ENCODE data around the gene PI4KB. TPM values are rescaled to one million over a fixed set of nuclear protein-coding genes. Genes with fewer than 3 reads are reported as not detected.

Gene PI4KB
- polyA plus RNA-seq, 1 donor (not counting 4 experiments of a cell fraction or from before 2014, with no cell fraction given) = 40.9 TPM

DNA sequence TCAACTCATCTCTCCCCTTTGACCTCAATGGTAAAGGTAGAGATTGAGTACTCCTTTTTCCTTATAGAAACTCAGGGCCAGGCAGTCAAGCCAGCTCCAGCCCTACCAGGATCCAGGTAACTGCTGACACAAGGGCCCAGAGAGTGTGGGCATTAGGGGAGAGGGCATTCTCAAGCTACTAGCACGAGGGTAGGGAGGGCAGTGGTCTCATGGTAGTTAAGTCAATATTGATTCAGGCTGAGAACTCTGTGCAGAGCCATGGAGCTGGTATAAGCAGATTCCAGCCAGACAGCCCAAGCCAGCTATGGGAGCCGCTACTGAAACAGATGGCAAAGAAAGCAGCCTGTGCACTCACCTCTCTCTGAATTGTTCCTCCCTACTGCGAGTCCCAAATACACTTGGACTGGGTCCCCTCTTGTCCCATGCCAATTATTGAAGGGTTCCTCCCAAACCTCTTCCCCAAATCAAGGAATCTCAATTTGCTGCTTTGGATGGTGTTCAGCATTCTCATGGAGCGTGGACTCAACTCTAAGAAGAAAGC, 2.8 kb downstream of the PI4KB start:
- FAIRE-seq (no peak), DNase-seq (ENCODE audit: low read depth, low spot score) (no peak)
- no peak overlapping the region for H2AFZ ChIP-seq (ENCODE audit: control insufficient read depth, low read length)
- peaks cover 22% of the 10 kb centered on the region for H3K4me1 ChIP-seq (ENCODE audit: control insufficient read depth, extremely low read depth, insufficient read depth, low read length)
- H3K27me3 ChIP-seq (ENCODE audit: control insufficient read depth, extremely low read depth, insufficient read depth, low read length) = no peaks in the 10 kb centered on the region
- no peaks in the 10 kb centered on the region for H3K9me1 ChIP-seq (ENCODE audit: control insufficient read depth, extremely low read depth, insufficient read depth, low read length)
- H3K4me3 ChIP-seq (ENCODE audit: control insufficient read depth in 2 of 3, extremely low read depth in 1 of 3, insufficient read depth in 2 of 3, low read depth in 1 of 3, low read length in 3 of 3) = no peak overlapping the region
- H4K20me1 ChIP-seq (ENCODE audit: control insufficient read depth, extremely low read depth, insufficient read depth, low read length) = no peaks in the 10 kb centered on the region
- no peak overlapping the region for H3K4me2 ChIP-seq (ENCODE audit: control insufficient read depth, extremely low read depth, insufficient read depth, low read depth, low read length)
- peaks cover 13 to 15% of the 10 kb centered on the region in 2 experiments for H3K36me3 ChIP-seq (ENCODE audit: control insufficient read depth in 2 of 2, extremely low read depth in 1 of 2, insufficient read depth in 2 of 2, low read length in 2 of 2)
- no peak overlapping the region for H3K27ac ChIP-seq (ENCODE audit: control insufficient read depth, insufficient read depth, low read length)
- TF ChIP-seq, protein P1, sequence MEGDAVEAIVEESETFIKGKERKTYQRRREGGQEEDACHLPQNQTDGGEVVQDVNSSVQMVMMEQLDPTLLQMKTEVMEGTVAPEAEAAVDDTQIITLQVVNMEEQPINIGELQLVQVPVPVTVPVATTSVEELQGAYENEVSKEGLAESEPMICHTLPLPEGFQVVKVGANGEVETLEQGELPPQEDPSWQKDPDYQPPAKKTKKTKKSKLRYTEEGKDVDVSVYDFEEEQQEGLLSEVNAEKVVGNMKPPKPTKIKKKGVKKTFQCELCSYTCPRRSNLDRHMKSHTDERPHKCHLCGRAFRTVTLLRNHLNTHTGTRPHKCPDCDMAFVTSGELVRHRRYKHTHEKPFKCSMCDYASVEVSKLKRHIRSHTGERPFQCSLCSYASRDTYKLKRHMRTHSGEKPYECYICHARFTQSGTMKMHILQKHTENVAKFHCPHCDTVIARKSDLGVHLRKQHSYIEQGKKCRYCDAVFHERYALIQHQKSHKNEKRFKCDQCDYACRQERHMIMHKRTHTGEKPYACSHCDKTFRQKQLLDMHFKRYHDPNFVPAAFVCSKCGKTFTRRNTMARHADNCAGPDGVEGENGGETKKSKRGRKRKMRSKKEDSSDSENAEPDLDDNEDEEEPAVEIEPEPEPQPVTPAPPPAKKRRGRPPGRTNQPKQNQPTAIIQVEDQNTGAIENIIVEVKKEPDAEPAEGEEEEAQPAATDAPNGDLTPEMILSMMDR (optimal IDR thresholded peaks at IDR 0.05 in 1 of 3, IDR thresholded peaks at IDR 0.05 in 1 of 3, conservative IDR thresholded peaks at IDR 0.05 in 1 of 3; ENCODE audit: extremely low read depth in 1 of 3, insufficient read depth in 2 of 3, low read length in 3 of 3) = no peak
- TF ChIP-seq EZH2 (IDR thresholded peaks at IDR 0.05; ENCODE audit: low read length) = no peak
- H3K79me2 ChIP-seq (ENCODE audit: control insufficient read depth, insufficient read depth, low read length) = peaks cover 30% of the 10 kb centered on the region
- no peak overlapping the region for H3K9ac ChIP-seq (ENCODE audit: control insufficient read depth, extremely low read depth, insufficient read depth, low read length)
- H3K9me3 ChIP-seq (ENCODE audit: control insufficient read depth, low read depth, low read length) = no peaks in the 10 kb centered on the region
- dilution Hi-C loops (cut with MboI; ENCODE audit: extremely low pct_ligation_motif_present, low sequenced_read_pairs) = no loop called here

DNA sequence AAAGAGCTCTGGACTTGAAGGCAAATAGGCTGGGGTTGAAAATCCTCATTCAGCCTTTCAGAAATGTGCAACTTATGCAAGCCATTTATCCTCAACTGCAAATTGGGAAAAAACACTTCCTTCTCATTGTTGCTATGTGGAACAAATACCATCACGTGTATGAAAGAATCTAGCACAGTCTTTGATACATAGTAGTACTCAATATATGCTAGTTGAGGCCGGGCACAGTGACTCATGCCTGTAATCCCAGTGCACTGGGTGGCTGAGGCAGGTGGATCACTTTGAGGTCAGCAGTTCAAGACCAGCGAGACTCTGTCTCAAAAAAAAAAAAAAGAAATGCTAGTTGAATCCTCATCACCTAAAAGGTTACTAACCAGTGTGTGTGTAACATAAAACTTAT, 8.2 kb downstream of the PI4KB start:
- Histone ChIP-seq H3K9ac (ENCODE audit: control insufficient read depth, extremely low read depth, insufficient read depth, low read length) (no peak overlapping the region), H3K4me3 (ENCODE audit: control insufficient read depth in 2 of 3, extremely low read depth in 1 of 3, insufficient read depth in 2 of 3, low read depth in 1 of 3, low read length in 3 of 3) (no peak overlapping the region), H2AFZ (ENCODE audit: control insufficient read depth, low read length) (no peak overlapping the region), H3K9me1 (ENCODE audit: control insufficient read depth, extremely low read depth, insufficient read depth, low read length) (no peaks in the 10 kb centered on the region), H4K20me1 (ENCODE audit: control insufficient read depth, extremely low read depth, insufficient read depth, low read length) (no peaks in the 10 kb centered on the region), H3K27me3 (ENCODE audit: control insufficient read depth, extremely low read depth, insufficient read depth, low read length) (no peaks in the 10 kb centered on the region), H3K4me1 (ENCODE audit: control insufficient read depth, extremely low read depth, insufficient read depth, low read length) (peaks cover 1% of the 10 kb centered on the region), H3K4me2 (ENCODE audit: control insufficient read depth, extremely low read depth, insufficient read depth, low read depth, low read length) (no peak overlapping the region), H3K9me3 (ENCODE audit: control insufficient read depth, low read depth, low read length) (no peaks in the 10 kb centered on the region), H3K27ac (ENCODE audit: control insufficient read depth, insufficient read depth, low read length) (no peak overlapping the region), H3K79me2 (ENCODE audit: control insufficient read depth, insufficient read depth, low read length) (peaks cover 9% of the 10 kb centered on the region), H3K36me3 (ENCODE audit: control insufficient read depth in 2 of 2, extremely low read depth in 1 of 2, insufficient read depth in 2 of 2, low read length in 2 of 2) (peaks cover 22 to 32% of the 10 kb centered on the region in 2 experiments)
- DNase-seq (ENCODE audit: low read depth, low spot score) = no peak
- FAIRE-seq = no peak
- dilution Hi-C loops (cut with MboI; ENCODE audit: extremely low pct_ligation_motif_present, low sequenced_read_pairs) = no loop called here
- TF ChIP-seq EZH2 (IDR thresholded peaks at IDR 0.05; ENCODE audit: low read length) = no peak
- TF ChIP-seq, protein P1 (optimal IDR thresholded peaks at IDR 0.05 in 1 of 3, IDR thresholded peaks at IDR 0.05 in 1 of 3, conservative IDR thresholded peaks at IDR 0.05 in 1 of 3; ENCODE audit: extremely low read depth in 1 of 3, insufficient read depth in 2 of 3, low read length in 3 of 3) = no peak

All from keratinocyte (primary cell).